GM21526 (cell line): ENCODE measurements around the gene PLD3.
"Not testable (repeated sequence)": the region's sequence is repeated elsewhere in the genome, so short reads cannot be mapped to it uniquely, and the experiment has no call there.

Experiments
- ATAC-seq: cut with Tn5 transposase; IDR thresholded peaks from one replicate; pipeline ENCODE4 v1.9.1; 2021; ENCODE audit warnings: moderate library complexity; ENCODE audit not compliant: unreplicated experiment, low FRiP score

Gene PLD3

GRCh38 chr19:40332669-40333068 lies 15.8 kb upstream of the PLD3 start:
- no peak for ATAC-seq

- ATAC-seq = not testable (repeated sequence)
Measured at GRCh38 chr19:40333083-40333482, 15.4 kb upstream of the PLD3 start.

GRCh38 chr19:40335101-40335500 lies 13.4 kb upstream of the PLD3 start:
- no peak for ATAC-seq

DNA sequence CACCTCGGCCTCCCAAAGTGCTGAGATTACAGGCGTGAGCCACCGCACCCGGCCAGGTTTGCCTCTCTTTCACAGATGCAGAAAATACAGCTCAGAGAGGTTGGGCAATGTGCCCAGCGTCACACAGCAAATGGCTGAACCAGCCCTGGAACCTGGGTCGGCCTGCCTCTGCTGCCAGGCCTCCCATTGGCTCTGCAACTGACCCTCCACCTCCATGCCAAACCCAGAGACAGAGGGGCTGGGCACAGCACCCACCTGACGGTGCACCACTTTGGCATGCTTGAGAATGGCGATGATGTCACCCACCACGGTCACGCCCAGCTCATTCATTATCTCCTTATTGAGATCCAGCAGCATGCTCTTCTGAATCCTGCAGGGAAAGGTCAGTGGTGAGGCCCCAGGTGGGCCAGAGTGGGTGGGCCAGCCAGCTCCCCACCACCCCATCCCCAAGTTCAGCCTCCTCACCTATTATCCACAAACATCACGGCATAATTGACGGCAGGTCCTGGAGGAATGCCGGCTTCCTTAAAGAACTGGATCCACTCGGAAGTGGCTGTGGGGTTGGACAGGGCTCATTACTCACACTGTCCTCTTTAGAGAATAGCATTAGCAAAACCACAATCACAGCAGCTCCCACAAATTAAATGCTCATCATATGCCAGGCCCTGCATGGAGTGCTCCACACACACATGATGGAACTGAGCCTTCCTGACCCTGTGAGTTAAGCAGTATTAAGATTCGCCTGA lies 12.5 kb upstream of the PLD3 start:
- ATAC-seq = no peak

DNA sequence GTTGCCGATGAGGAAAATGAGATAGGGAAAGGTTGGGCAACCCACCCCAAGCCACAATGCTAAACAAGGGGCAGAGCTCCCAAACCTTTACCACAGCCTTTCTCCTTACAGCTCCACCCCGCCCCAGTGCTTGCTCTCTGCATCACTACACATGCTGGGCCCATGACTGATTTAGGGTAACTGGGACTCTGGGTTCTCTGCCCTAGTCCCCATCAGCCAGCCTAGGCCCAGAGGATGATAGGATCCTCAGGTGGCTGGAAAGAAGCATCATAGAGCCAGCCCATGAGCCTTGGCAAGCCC lies 11.9 kb upstream of the PLD3 start:
- no peak for ATAC-seq

GRCh38 chr19:40337107-40337506 lies 11.4 kb upstream of the PLD3 start:
- no peak for ATAC-seq

- ATAC-seq = no peak
Measured at GRCh38 chr19:40337594-40337993, 10.9 kb upstream of the PLD3 start.

GRCh38 chr19:40339018-40339728 lies 9.3 kb upstream of the PLD3 start:
- no peak for ATAC-seq

- ATAC-seq = no peak
Measured at GRCh38 chr19:40341601-40342482, 6.7 kb upstream of the PLD3 start.

DNA sequence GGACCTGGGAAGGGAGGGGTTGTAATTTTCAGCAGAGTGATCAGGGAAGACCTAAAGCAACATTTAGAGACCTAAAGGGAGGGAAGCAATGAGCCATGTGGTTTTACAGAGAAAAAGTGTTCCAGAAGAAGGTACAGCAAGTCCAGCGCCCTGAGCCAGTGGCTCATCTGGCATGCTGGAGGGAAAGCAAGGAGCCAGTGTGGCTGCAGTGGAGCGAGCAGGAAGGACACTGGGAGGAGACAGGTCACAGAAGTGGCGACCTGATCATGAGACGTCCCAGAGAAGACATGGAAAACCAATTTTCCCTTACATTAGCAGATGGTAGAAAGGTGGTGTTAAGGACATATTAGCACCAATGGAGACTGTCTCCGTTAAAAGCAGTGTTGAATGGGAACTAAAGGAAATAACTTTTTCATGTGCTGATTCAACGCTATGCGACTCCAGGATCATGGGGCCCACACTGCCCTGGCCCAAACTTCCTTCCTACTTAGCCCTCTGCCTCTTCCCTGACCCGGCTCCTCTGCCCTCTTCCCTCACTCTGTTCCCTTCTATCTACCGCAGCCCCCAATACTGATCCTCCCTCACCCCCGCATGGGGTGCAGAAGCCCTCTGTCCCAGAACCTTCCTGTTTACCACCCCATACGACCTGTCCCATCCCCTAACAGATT lies 5.7 kb upstream of the PLD3 start:
- no peak for ATAC-seq

- ATAC-seq = no peak
Measured at GRCh38 chr19:40344422-40344821, 4.1 kb upstream of the PLD3 start.

DNA sequence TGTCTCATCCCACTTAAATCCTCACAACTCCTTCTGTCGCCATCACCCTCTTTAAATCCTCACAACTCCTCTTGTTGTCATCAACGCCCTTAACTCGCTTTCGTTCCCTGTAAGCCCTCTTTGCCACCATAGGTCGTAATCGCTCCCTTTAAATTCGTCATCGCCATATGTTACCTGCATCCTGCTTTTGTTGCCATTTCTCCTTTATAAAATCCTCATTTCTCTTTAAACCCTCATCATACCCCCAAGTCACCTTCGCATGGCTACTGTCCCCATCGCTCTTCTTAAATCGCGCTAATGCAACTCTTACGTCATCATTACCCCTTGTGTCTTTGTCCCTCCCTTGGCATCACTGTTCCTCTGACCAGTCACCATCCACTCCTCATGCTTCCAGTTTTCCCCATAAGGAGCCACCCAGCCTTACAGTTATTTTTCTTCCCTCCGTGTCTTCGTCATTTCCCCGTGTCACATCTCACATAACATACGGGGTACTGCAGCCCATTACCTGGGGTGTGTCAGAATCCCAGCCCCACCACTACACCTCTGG lies 539 bp downstream of the PLD3 start:
- peak; percentile 4 for ATAC-seq

- ATAC-seq = no peak
Measured at GRCh38 chr19:40355975-40356680, 7.6 kb downstream of the PLD3 start.

DNA sequence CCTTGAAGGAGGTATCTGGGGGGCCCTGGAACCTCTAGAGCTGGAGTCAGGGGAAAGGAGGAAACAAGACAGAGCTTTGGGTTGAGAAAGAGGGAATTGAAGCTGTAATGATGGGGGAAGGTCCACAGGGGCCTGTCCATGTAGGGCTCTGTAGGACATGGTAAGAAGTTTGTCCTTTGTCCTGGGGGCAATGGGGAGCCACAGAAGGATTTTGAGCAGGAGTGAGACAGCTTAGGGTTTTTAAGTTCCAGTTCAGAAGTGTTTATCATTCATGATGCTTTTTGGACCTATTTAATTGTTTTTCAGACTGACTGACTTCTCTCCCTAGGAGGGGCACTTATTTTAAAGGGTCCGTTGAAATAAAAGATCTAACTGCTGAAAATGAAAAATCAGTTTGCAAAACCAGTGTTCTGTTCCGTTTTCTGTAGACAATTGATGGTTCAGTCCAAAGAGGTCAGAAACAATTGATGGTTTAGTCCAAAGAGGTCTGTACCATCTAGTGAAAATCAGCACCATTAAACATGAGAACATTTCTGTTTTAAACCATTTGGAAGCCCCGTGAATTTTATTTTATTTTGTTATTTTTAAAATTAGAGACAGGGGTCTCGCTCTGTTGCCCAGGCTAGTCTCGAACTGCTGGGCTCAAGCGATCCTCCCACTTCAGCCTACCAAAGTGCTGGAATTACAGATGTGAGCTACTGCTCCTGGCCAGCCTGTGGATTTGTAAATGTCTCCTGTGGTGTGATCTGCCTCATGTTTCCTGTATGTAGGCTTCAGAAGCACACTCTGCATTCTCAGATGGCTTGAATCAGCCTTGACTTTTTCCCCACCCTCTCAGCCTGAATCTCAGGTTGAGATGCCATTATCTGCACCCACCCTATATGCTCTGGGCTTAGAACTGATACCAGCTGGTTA lies 8.4 kb downstream of the PLD3 start:
- no peak for ATAC-seq

DNA sequence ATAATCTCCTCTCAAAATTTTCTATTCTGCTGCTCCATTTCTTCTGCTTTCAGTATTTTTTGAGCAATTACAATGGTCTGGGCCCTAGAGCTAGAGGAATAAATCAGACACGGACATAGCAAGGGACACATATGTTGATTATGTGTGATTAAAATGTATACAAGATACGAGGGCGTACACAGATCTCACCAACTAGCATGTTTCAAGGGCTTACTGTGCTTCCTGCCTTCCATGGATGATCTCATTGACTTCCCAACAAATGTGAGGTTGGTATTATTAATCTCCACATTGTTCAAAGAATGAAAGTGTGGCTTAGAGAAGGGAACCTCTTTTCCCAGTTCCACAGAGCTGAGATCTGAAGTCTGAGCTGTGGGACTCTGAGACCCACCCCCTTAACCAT lies 9.1 kb downstream of the PLD3 start:
- no peak for ATAC-seq

DNA sequence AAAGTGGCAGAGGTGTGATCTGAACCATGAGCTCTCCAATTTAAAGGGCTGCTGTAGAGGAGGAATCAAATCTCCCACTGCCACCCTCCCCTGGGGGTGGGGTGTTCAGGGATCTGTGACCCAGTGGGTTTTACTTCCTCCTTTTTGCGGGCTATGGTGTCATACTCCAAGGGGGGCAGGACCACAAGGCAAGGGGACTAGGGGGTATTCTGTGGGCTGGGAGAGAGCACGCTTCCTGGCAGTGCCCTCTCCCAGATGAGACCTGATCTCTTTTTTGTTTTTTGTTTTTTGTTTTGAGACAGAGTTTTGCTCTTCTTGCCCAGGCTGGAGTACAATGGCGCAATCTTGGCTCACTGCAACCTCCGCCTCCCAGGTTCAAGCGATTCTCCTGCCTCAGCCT lies 10.3 kb downstream of the PLD3 start:
- ATAC-seq = no peak

GRCh38 chr19:40360020-40360707 lies 11.7 kb downstream of the PLD3 start:
- ATAC-seq = no peak

DNA sequence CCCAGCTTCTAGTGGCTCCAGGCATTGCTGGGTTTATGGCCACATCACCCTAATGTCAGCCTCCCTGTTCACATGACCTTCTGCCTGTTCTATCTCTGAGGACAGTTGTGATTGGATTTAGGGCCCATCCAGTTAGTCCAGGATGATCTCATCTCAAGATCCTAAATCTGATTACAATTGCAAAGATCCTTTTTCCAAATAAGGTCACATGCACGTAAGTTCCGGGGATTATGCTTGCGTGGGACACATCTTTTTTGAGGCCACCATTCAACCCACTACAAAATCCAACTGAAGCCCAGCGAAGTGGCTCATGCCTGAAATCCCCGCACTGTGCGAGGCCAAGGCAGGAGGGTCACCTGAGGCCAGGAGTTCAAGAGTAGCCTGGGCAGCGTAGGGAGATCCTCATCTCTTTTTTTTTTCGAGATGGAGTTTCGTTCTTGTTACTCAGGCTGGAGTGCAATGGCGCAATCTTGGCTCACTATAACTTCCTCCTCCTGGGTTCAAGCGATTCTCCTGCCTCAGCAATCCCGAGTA lies 12.3 kb downstream of the PLD3 start:
- no peak for ATAC-seq
